Type B pancreatic cell (in vitro differentiated cells): ENCODE measurements around the gene VDR. TPM values are rescaled to one million over a fixed set of nuclear protein-coding genes. Genes with fewer than 3 reads are reported as not detected.

Experiments
- DNase-seq: peaks from one replicate; pipeline ENCODE4 v3.0.0; 2021; ENCODE audit warnings: mixed read lengths; ENCODE audit not compliant: unreplicated experiment; ENCODE audit errors: extremely low spot score
- H3K27ac Mint-ChIP-seq: 2 replicates; pipeline ENCODE4 v1.8.0; 2021; ENCODE audit warnings: mild to moderate bottlenecking, mixed read lengths
- H3K27me3 Mint-ChIP-seq: 2 replicates; pipeline ENCODE4 v1.8.0; 2021; ENCODE audit warnings: mixed read lengths
- H3K36me3 Mint-ChIP-seq: 2 replicates; pipeline ENCODE4 v1.8.0; 2021; ENCODE audit warnings: mixed read lengths
- H3K4me1 Mint-ChIP-seq: one replicate; pipeline ENCODE4 v1.8.0; 2021; ENCODE audit warnings: mixed read lengths; ENCODE audit not compliant: unreplicated experiment
- H3K4me3 Mint-ChIP-seq: 2 replicates; pipeline ENCODE4 v1.8.0; 2021; ENCODE audit warnings: mild to moderate bottlenecking, mixed read lengths
- H3K9me3 Mint-ChIP-seq: 2 replicates; pipeline ENCODE4 v1.8.0; 2021; ENCODE audit warnings: mixed read lengths
- total RNA-seq: library from RNA; stranded (reverse); gene quantifications from 2 replicates; pipeline ENCODE4 v1.2.1, GENCODE V29; 2021; ENCODE audit warnings: low replicate concordance
- TF ChIP-seq, protein P1 (sequence below): fragments of 200-600 bp; sonication (generic); conservative IDR thresholded peaks from 2 replicates; pipeline ENCODE4 v1.5.0; 2021; ENCODE audit warnings: antibody characterized with exemption, mild to moderate bottlenecking

VDR gene
- total RNA-seq, 1 donor from 2014 or later, result 0.77 TPM

DNA sequence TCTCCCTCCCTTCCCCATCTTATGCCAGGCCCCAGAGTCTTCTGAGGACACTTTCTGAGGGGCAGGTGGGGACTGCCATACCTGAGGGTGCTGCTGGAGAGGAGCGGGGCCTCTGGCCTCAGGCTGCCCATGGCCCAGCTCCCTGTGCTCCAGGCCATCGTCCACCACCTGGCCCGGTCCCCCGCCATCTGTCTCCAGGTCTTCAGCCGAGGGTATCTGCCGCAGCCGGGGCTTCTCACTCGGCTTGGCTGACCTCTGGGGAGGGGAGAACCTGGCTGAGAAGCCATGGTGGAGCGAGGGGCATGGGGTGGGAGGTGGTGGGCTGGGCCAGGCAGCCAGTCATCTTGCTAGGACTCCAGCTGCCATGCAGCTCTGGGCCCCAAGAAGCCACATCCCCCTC, 110.1 kb downstream of the VDR start:
- H3K36me3 Mint-ChIP-seq, result peaks cover 9% of the 10 kb centered on the region
- no peak overlapping the region for H3K27ac Mint-ChIP-seq
- TF ChIP-seq, protein P1, sequence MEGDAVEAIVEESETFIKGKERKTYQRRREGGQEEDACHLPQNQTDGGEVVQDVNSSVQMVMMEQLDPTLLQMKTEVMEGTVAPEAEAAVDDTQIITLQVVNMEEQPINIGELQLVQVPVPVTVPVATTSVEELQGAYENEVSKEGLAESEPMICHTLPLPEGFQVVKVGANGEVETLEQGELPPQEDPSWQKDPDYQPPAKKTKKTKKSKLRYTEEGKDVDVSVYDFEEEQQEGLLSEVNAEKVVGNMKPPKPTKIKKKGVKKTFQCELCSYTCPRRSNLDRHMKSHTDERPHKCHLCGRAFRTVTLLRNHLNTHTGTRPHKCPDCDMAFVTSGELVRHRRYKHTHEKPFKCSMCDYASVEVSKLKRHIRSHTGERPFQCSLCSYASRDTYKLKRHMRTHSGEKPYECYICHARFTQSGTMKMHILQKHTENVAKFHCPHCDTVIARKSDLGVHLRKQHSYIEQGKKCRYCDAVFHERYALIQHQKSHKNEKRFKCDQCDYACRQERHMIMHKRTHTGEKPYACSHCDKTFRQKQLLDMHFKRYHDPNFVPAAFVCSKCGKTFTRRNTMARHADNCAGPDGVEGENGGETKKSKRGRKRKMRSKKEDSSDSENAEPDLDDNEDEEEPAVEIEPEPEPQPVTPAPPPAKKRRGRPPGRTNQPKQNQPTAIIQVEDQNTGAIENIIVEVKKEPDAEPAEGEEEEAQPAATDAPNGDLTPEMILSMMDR, result no peak
- no peaks in the 10 kb centered on the region for H3K9me3 Mint-ChIP-seq
- H3K4me3 Mint-ChIP-seq, result no peak overlapping the region
- DNase-seq, result no peak
- no peaks in the 10 kb centered on the region for H3K4me1 Mint-ChIP-seq
- H3K27me3 Mint-ChIP-seq, result no peaks in the 10 kb centered on the region

DNA sequence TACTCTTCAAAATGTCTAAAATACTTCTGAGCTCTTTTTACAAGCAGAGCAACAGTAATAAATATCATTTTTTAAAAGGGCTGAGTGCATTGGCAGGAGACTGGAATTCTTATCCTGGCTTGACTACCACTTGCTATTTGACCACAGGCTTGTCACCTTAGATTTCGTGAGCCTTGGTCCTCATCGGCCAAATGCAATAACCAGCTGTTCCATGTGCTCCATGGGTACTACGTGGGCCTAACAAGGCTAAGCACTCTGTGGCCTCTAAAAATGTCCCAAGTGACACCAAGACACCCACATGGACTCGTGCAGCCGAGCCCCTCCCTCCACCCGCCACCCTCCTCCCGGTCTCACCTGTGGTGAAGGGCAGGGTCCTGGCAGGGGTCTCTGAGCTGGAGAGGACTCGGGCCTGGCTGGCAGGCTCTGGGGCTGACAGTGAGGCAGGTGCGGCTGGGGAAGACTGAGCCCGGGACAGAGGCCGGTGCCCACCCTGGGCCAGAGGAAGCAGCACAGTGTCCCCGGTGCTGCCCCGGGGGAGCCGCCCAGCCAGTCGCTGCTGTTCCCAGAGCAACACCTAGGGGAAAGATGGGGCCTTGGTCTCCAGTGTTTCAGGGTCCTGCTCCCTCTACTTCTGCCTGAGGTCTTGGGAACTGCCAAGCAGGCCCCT, 111.6 kb downstream of the VDR start:
- Mint-ChIP-seq H3K4me1 (no peaks in the 10 kb centered on the region), H3K27me3 (no peaks in the 10 kb centered on the region), H3K9me3 (no peaks in the 10 kb centered on the region), H3K4me3 (no peak overlapping the region), H3K27ac (no peak overlapping the region), H3K36me3 (peaks cover 16% of the 10 kb centered on the region)
- DNase-seq, result no peak
- TF ChIP-seq, protein P1, result no peak

DNA sequence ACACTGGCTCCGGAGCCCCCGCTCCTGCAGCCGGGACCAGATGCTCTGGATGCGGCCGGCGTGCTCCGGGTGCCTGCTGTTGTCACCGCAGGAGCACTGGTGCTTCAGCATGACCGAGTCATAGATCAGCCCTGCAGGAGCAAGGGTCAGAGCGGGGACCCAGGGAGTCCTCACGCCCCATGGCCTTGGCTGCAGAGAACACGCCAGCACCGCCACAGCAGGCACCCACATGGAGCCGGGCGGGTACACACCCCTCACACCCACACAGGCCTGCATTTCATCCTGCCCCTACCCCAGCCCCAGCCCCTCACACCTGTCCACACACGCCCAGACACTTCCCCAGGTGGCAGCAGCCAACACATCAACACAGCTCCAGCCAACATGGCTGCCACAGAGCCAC, 112.9 kb downstream of the VDR start:
- Mint-ChIP-seq H3K36me3 (peaks cover 20% of the 10 kb centered on the region), H3K27ac (no peak overlapping the region), H3K9me3 (no peaks in the 10 kb centered on the region), H3K4me1 (no peaks in the 10 kb centered on the region), H3K4me3 (no peak overlapping the region), H3K27me3 (no peaks in the 10 kb centered on the region)
- TF ChIP-seq, protein P1, result no peak
- DNase-seq, result no peak

Other genes with a start within 250 kb of the VDR start
- gene RPAP3, start 199.0 kb downstream of the VDR start, total RNA-seq, result 31.7 and 39.9 TPM in 2 replicates
- 3.7 and 18.9 TPM in 2 replicates for gene ENDOU, start 179.5 kb downstream of the VDR start, total RNA-seq
- 3.7 and 4.9 TPM in 2 replicates for gene RAPGEF3, start 146.1 kb downstream of the VDR start, total RNA-seq
- 19.7 and 37.4 TPM in 2 replicates for gene SLC48A1, start 131.8 kb downstream of the VDR start, total RNA-seq
- gene HDAC7, start 85.1 kb downstream of the VDR start, total RNA-seq, result 71.5 and 76.1 TPM in 2 replicates
- gene TMEM106C, start 58.6 kb upstream of the VDR start, total RNA-seq, result 76.7 and 77.1 TPM in 2 replicates
- 195 and 227 TPM in 2 replicates for gene COL2A1, start 99.5 kb upstream of the VDR start, total RNA-seq
- 25.0 and 32.0 TPM in 2 replicates for gene SENP1, start 201.1 kb upstream of the VDR start, total RNA-seq
- 99.0 and 119 TPM in 2 replicates for gene PFKM, start 214.4 kb upstream of the VDR start, total RNA-seq